Posterior vena cava (tissue), 2 donors: ENCODE results near the gene SIRT3. TPM values are rescaled to one million over a fixed set of nuclear protein-coding genes. Genes with fewer than 3 reads are reported as not detected.
"Not testable (repeated sequence)": the region's sequence is repeated elsewhere in the genome, so short reads cannot be mapped to it uniquely, and the experiment has no call there.

Source experiments
- DNase-seq: peaks from one replicate; pipeline ENCODE4 v3.0.0-alpha.2; 2020; ENCODE audit warnings: low spot score
- intact Hi-C, 2 donors: fragments of 100-400 bp; cut with DNase I; formaldehyde crosslinking; loops; one replicate each; pipeline versions ENCODE4 v1.14.1 to v1.14.2; 2022 to 2023
- total RNA-seq, 2 donors: library from RNA; stranded (reverse); fragmentation: NEBNext Ultra II Directional; extraction: Animal tissue kit (Norgen Biotek cat#: 25700); gene quantifications; one replicate each; pipeline ENCODE4 v1.2.1, GENCODE V29; 2021
- donor health status: DM: yes; HTN: yes; CAD: no.
- donor health status: DM: yes; HTN: yes; CAD: no.

The SIRT3 gene
- total RNA-seq, 2 donors from 2014 or later, result 9.1 to 13.3 TPM

GRCh38 chr11:197741-198235 is 38.4 kb downstream of the SIRT3 start:
- peak; percentile 73 for DNase-seq
- intact Hi-C loops, result no loop called here

- peak; percentile 74 for DNase-seq
- intact Hi-C loops, result no loop called here
Observed at GRCh38 chr11:196786-197731, 39.1 kb downstream of the SIRT3 start.

GRCh38 chr11:193481-193880 is 42.7 kb downstream of the SIRT3 start:
- intact Hi-C loops, DNase-seq: not testable (repeated sequence)

GRCh38 chr11:192674-193128 is 43.4 kb downstream of the SIRT3 start, which contains the start of gene SCGB1C1:
Gene SCGB1C1 (plus strand): TSS chr11:193078. CDS start chr11:193100, 22 bp downstream.
- intact Hi-C loops, DNase-seq: not testable (repeated sequence)

- DNase-seq, result peak; percentile 88
- intact Hi-C loops, result not testable (repeated sequence)
Observed at GRCh38 chr11:191490-192478, 44.4 kb downstream of the SIRT3 start.

GRCh38 chr11:190546-190945 is 45.6 kb downstream of the SIRT3 start:
- DNase-seq, result peak; percentile 72
- intact Hi-C loops, result not testable (repeated sequence)

- peak; percentile 66 for DNase-seq
- intact Hi-C loops, result not testable (repeated sequence)
Observed at GRCh38 chr11:189843-190311, 46.3 kb downstream of the SIRT3 start.

GRCh38 chr11:189200-189783 is 46.9 kb downstream of the SIRT3 start:
- intact Hi-C loops, DNase-seq: not testable (repeated sequence)

- intact Hi-C loops, result not testable (repeated sequence)
Observed at GRCh38 chr11:180242-180641, 55.9 kb downstream of the SIRT3 start.

More at GRCh38 chr11:180242-180641, 55.9 kb downstream of the SIRT3 start:
- DNase-seq, result not testable (repeated sequence)

Other genes starting within 250 kb of the SIRT3 start
- not detected for gene SCGB1C1, start 43.3 kb downstream of the SIRT3 start, total RNA-seq
- gene BET1L, start 28.9 kb downstream of the SIRT3 start, total RNA-seq, result 10 to 100 TPM; 37.5 to 39.1 TPM
- gene RIC8A, start 28.6 kb downstream of the SIRT3 start, total RNA-seq, result 10 to 100 TPM; 73.8 to 87.5 TPM
- gene PSMD13, start 634 bp upstream of the SIRT3 start, total RNA-seq, result 10 to 100 TPM; 83.2 to 89.6 TPM
- under 1 TPM; 0.38 to 0.42 TPM for gene NLRP6, start 42.1 kb upstream of the SIRT3 start, total RNA-seq
- gene PGGHG, start 52.8 kb upstream of the SIRT3 start, total RNA-seq, result 10 to 100 TPM; 18.8 to 20.7 TPM
- gene IFITM5, start 63.2 kb upstream of the SIRT3 start, total RNA-seq, result not detected
- gene IFITM2, start 71.5 kb upstream of the SIRT3 start, total RNA-seq, result 100 to 1,000 TPM; 647 to 724 TPM
- 100 to 1,000 TPM; 205 to 275 TPM for gene IFITM1, start 77.7 kb upstream of the SIRT3 start, total RNA-seq
- 1,000 to 10,000 TPM; 1,080 to 1,276 TPM for gene IFITM3, start 84.5 kb upstream of the SIRT3 start, total RNA-seq
- 1 to 10 TPM in 1 of 2 donors, under 1 TPM in 1; 0.52 to 1.8 TPM for gene B4GALNT4, start 133.2 kb upstream of the SIRT3 start, total RNA-seq
- gene PKP3, start 157.9 kb upstream of the SIRT3 start, total RNA-seq, result under 1 TPM in 1 of 2 donors, not detected in 1; 0.10 TPM
- 10 to 100 TPM; 30.7 to 45.2 TPM for gene SIGIRR, start 178.7 kb upstream of the SIRT3 start, total RNA-seq
- under 1 TPM; 0.57 to 0.93 TPM for gene ANO9, start 205.7 kb upstream of the SIRT3 start, total RNA-seq
- 10 to 100 TPM; 16.3 to 16.7 TPM for gene PTDSS2, start 213.9 kb upstream of the SIRT3 start, total RNA-seq